Melanocyte of skin (primary cell): ENCODE measurements around the gene SPATA9. TPM values are rescaled to one million over a fixed set of nuclear protein-coding genes. Genes with fewer than 3 reads are reported as not detected.

ENCODE experiments used
- total RNA-seq, 2 donors: library from RNA; depleted of rRNA; stranded (reverse); fragments of >200 nt; gene quantifications; 2 replicates each; pipeline ENCODE4 v1.2.3, GENCODE V29; 2012

The SPATA9 gene
- not detected for total RNA-seq

GRCh38 chr5:95682891-95683290, at the start of gene SPATA9:
Gene SPATA9 (minus strand): TSS chr5:95682991. CDS start chr5:95682854, 137 bp downstream.

GRCh38 chr5:95730730-95731570, 48.2 kb upstream of the SPATA9 start, which contains the start of gene RHOBTB3:
Gene RHOBTB3 (plus strand): TSS chr5:95731336. CDS start chr5:95731683, 347 bp downstream.

GRCh38 chr5:95646569-95647431, 36.0 kb downstream of the SPATA9 start, which contains the start of gene RFESD:
Gene RFESD (plus strand): TSS chr5:95646777. CDS start chr5:95652272, 5,495 bp downstream.

GRCh38 chr5:95620030-95620869, 62.5 kb downstream of the SPATA9 start, which contains the start of gene GPR150:
Gene GPR150 (plus strand): TSS chr5:95620087. CDS start chr5:95620276, 189 bp downstream.

Other genes starting within 250 kb of the SPATA9 start
- 100 to 1,000 TPM; 106 to 112 TPM for gene SKIC3, start 128.0 kb downstream of the SPATA9 start, total RNA-seq
- gene ARSK, start 127.9 kb downstream of the SPATA9 start, total RNA-seq: 10 to 100 TPM in 1 of 2 donors, 1 to 10 TPM in 1; 4.5 to 10.3 TPM
- under 1 TPM; 0.34 to 0.67 TPM for gene GPR150, start 62.9 kb downstream of the SPATA9 start, total RNA-seq
- 1 to 10 TPM; 1.7 TPM for gene RFESD, start 36.2 kb downstream of the SPATA9 start, total RNA-seq
- gene RHOBTB3, start 48.3 kb upstream of the SPATA9 start, total RNA-seq: 10 to 100 TPM; 62.6 to 68.1 TPM
- 10 to 100 TPM; 10.3 to 16.3 TPM for gene GLRX, start 139.7 kb upstream of the SPATA9 start, total RNA-seq